Raji (cell line): ENCODE data around the gene ERP27.

Source experiments
- POLR2A ChIP-seq: IDR thresholded peaks from 2 replicates; pipeline ENCODE4 v1.6.1; 2011; ENCODE audit warnings: low read depth, low read length, control low read depth; ENCODE audit not compliant: insufficient read depth

Gene ERP27

DNA sequence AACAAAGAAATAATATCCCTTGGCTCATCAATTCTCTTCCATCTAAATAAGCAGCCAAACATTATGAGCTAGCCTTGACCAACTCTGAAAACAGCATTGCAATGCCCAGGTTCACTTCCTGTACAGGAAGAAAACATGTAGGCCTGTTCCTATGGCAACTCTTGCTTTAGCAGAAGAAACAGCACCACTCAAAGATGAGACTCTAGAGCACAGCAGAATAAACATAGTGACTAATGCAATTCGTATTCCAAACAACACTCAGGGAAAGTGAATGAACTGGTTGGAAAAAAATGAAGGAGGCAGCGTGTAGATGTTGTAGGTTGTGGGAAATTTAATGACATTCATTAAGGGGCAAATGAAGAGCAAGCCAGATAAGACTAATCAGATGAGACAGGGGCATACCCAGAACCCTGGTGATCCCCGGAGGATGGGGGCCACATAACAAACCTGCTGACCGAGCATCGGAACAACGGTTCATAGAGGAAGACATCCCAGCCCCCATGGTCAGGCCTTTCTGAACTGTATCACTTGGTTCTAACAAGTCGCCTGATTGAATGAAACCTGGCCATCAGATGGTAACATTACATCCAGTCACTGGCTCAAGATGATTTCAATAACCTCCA lies 14.1 kb upstream of the ERP27 start:
- TF ChIP-seq POLR2A, result no peak

DNA sequence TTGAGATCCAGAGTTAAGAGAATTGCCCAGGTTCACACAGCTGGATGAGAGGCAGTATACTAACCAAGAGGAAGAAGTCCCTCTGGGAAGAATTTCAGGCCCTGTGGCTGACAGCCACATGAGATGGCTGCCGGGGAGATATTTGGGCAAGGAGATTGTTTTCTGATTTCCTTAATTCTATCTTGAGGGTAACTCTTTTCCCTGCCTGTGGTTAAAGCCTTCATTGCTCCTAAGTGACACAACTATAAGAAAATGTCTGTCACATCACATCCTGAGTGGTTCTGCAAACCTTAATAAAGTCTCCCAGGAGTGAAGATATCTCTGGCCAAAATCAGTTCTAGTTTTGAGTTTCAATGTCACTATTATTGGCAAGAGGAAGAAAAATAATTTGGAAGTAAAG lies 13.5 kb upstream of the ERP27 start:
- no peak for TF ChIP-seq POLR2A

DNA sequence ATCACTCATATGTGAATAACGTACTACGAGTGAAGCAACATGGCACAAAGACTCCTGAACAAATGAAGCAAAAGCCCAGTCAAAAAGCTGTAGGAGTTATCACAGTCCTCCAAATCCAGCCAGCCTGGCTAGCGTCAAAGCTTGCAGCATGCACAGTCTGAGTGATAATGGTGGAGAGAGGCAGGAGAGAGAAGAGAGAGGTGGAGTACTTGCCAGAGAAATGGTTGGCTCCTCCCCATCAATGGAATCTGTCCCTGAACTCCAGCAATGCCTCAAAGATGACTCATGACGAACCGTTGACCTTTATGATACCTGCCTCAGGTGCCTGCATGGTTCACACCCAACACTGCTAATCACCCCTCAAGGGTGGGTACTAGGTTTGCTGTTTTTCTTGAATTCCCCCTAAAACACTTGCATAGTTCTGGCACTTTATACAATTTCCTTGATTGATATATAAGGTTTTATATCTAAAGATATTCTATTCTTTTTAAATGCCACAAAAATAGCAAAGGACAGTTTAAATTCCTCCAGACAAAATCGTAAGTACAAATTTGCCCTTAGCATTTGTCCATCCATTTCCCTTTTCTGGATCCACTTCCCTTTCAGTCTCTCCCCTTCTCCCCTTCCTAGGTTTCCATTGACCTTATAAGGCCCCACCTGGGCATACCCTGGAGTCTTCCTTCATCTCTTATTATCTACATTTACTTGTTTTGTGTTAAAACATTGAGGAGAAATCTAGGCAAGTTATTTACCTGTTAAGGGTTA lies 12.8 kb upstream of the ERP27 start:
- no peak for TF ChIP-seq POLR2A

DNA sequence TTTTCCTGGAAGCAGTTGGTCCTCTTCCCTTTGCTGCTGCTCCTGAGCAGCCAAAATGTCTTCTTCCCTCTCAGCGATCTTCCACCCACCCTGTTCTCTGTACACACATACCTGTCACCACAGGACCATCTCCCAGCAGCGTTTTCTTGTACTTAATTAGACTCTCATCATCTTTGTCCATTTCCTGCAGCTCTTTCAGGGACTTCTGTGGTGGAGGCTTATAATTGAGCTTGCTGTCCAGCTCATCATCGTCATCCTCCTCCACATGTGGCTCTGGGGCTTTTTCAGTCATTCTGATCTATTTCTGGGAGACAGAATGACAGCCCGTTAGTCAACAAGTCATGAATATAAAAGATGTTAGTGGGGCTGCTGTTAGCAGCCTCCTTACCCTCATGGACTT lies 12.1 kb upstream of the ERP27 start:
- TF ChIP-seq POLR2A, result no peak

DNA sequence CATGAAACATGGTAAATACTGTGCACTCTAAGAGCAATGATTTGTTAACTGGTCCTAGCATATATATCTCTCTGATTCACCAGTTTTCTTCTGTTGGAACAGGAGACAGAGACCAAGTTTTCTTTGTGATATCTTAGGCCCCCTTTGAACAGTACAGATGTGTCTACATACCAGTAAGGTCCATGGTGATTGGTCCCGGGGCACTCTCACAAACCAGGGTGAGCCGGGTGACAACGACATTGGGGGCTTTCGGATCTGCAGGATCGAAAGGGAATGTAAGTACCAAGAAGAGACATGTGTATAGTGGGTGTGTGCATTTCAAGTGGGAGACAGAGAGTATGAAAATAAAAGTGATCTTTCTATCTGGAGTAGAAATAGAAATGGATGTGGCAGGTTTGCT lies 11.3 kb upstream of the ERP27 start:
- no peak for TF ChIP-seq POLR2A

DNA sequence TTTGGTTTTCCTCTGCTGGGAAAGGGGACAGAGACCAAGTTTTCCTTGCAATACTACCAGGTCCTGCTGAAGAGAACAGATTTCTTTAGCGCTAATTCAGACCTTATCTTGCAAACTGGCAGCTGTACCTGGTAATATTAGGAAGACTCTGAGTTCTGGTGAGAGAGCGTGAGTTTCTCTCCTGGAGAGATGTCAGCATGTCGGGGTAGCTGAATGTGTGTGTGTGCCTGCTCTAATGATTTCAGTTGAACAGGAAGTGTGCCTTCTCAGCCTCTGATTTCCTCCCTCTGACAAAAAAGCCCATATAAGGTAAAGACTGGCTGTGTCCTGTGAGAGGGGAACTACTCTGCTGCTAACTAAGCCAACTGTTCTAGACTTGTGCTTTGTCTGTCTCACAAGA lies 10.3 kb upstream of the ERP27 start:
- TF ChIP-seq POLR2A, result peak; percentile 64

DNA sequence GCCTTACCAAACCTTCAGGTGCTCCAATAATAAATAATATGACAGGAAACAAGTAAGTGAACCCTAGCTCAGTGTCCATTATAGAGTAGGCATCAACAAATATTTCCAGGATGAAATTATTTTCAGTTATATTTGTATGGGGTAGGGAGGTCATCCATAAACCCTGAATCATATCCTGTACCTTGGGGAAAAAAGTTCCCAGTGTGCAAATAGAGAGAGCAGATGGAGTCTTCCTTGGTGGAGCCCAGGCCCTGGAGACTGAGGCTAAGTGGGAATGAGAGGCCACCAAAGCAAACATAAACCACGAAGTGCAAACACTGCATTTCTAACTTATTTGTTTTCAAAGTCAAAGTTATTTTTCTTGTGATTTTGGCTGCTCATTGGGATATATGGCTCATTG lies 8.5 kb upstream of the ERP27 start:
- no peak for TF ChIP-seq POLR2A

DNA sequence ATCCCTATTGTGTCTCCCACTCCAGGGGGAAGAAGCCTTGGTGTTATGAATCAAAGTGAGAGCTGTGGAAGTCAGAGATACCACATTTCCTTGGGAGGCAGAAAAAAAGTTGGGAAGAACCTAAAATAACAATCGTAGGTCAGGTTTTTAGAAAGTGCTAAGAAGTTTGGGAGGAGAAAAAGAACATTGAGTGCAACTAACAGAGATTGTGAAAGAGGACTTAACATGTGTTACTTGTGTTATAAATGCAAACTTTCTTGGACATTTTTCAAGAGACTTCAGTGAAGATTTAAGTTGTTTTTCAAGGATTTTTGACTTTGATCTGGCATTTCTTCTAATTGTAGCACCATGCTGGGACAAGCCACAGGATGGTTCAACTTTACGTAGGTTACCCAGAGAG lies 7.8 kb upstream of the ERP27 start:
- TF ChIP-seq POLR2A, result no peak

DNA sequence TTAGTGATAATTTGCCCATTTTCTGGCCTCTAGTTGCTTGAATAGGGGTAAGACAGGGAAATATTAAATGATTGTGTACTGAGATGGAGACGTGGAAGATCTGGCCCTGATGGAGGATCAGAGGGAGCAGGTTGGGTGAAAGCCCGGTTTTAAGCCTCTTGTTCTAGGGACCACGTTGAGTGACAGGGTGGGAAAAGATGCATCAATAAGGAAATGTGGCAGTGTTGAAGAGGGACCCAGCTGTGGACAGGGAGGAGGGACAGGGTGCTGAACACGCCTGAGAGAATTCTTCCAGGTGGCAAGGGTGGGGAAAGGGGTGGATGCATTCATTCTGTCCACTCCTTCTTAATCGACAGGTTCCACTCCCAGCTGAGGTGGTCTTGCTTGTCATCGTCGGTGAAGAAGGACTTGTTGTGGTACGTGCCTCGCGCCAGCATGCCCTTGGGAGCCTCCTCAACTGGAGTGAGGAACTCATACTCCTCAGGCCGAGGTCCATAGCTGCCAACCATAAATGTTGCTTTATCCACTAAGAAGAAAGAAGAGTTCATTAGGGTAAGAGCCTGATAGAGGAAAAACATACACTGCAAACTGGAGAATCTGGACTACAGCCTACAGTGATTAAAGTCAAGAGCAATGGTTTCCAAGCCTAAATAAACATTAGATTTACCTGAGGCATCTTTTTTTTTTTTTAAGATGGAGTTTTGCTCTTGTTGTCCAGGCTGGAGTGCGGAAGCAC lies 4.0 kb upstream of the ERP27 start:
- TF ChIP-seq POLR2A, result no peak

DNA sequence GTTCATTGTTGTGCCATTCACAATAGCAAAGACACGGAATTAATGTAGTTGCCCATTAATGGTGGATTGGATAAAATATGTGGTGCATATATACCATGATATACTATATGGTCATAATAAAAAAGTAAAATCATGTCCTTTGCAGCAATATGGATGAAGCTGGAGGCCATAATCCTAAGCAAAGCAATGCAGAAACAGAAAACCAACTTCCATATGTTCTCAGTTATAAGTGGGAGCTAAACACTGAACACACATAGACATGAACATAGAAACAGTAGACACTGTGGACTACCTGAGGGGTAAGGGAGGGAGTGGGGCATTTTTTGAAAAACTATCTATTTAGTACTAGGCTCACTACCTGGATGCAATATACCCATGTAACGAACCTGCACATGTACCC lies 3.0 kb upstream of the ERP27 start:
- TF ChIP-seq POLR2A, result no peak

DNA sequence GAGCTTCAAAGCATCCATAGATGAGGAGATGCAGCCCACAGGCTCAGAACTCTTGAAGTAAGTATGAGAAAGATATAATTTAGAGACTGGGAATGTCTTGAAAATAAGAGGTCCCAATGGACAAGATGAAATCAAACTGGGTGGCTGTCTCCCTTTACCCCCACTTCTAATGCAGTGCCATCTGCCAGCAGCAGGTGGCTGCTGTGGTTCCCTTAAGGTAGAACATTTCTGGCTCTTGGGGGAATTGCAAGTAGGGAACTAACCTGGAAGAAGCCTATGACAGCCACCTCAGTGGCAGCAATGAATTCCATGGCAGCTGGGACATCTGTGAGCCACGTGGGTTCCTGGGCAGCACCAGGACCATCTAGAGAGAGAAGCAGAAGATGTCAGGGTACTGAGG lies 648 bp downstream of the ERP27 start:
- no peak for TF ChIP-seq POLR2A

DNA sequence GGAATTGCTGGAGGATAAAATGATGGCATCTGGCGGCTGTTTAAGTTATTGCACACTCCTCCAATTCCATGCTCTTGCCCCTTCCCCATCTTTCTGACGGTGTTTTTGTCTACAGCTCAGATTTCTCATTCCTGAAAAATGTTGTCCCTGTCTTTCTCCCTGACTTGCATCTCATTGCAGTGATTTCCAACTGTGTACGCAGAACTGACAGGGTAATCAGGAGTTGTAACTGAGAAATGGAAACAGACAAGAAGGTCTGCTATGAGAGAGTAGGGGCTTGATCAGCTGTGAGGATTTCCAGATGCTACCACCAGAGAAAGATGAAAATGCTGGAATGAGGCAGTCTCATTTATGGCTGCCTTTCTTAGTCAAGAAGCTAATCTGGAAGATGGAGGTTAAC lies 1.3 kb downstream of the ERP27 start:
- TF ChIP-seq POLR2A, result no peak

DNA sequence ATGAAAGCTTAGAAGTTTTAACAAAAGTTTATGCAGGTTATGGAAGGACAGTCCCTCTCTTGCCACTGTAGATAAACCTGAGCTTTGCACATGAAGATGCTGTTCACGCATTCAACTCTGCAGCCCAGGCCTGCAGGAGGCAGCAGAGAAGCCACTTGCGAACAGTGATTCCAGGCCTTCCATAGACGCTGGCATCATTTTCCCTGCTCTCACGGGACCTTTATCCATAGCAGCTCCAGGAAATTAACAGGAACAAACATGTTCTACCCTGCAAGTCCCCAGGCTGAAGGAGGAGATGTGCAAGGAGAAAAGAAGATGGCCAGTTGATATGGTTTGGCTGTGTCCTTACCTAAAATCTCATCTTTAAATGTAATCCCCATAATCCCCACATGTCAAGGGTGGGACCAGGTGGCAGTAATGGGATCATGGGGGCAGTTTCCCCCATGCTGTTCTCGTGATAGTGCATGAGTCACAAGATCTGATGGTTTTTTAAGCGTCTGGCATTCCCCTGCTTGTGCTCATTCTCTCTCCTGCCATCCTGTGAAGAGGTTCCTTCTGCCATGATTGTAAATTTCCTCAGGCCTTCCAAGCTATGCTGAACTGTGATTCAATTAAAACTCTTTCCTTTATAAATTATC lies 2.0 kb downstream of the ERP27 start:
- no peak for TF ChIP-seq POLR2A

DNA sequence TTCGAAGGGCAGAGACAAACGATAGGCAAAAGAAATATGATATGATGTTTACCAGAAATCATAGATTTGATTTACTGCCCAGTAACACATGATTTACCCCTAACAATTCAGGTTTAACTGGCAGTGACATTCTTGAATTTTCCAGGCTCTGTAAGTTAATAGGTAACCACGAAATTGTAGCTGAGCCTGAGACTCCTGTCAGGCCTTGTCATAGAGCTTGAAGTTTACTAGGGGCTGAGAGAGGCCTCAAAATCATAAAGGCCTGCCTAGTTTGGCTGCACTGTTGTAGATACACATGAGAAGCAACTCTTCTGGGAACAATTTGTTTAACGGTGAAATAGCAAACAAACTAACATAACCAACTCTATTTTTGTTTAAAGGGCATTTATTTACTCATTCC lies 3.3 kb downstream of the ERP27 start:
- no peak for TF ChIP-seq POLR2A

DNA sequence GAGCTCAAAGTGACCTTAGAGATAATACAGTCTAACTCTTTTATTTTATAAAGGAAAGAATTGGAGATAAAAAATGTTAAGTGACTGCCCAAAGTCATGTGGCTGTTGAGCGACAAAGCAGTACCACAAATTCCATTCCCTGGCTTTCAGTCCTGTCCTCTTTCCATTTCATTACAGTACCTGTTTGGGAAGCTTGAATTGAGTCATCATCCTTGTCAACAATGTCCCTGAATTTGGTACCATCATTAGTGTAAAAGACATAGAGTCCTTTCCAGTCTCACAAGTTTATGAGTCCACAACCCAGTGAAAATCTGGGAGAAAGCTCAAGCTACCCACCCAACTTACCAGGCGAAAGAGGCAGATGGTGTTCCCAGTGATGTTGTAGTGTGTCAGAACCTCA lies 3.8 kb downstream of the ERP27 start:
- no peak for TF ChIP-seq POLR2A

DNA sequence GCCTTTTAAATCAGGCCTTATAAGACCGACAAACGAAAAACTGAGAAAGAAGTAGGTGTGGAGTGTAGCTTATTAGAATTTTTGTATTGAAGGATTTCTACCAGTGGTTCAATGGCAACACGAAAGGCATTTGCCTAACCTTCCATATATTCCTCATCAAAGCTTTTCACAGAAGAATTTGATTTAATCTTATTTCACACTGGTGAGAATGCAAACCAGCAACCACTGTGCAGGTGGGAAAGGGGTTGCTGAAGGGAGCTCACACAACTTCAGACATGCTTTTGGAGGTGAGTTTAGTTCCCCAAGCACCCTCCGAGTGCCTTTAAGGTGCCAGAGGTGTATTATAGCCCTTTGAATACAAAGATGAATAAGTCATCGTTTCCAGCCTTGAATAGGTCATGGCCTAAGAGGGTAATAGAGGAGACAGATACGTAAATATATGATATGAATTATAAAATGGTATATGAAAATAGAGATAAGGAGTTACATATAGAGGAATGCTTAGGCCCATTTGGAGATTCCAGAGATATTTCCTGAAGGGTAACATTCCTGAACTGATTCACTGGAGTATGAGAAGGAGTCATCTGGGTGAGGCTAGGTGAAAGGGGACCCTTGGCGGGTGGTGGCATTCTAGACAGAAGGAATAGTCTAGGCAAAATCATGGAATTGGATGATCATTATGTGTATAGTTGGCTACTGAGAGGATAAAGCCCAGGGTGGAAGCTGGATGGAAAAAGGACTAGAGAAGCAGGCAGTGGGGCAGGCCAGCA lies 6.4 kb downstream of the ERP27 start:
- TF ChIP-seq POLR2A, result no peak

DNA sequence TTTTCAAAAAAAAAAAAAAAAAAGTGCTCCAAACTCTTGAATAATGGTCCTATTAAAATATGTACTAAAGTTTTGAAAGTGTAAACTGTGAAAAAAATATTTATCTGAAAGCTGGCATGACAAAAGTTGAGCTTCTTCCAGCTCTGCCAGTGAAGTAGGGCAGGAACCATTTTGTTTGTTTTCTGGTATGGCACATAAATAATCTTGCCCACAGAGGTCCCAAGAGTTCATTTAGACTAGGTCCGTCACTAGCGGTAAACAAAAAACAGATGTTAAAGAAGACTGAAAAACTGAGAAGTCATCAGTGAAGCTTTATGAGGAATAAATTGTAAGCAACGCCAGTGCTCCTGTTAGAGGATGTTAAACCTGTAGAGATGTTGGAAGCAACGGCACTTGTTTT lies 7.0 kb downstream of the ERP27 start:
- no peak for TF ChIP-seq POLR2A
